NCI-H2196 (cell line): ENCODE measurements around the gene GRAMD1B.
A peak's percentile ranks its signal among the peaks of the same experiment; 100 is the strongest.

ENCODE experiments used
- DNase-seq: peaks from one replicate; lab custom pipeline; 2025; ENCODE audit not compliant: unreplicated experiment; lab: John Stamatoyannopoulos, UW

Gene GRAMD1B

GRCh38 chr11:123408619-123409455 lies 21.2 kb upstream of the GRAMD1B start:
- no peak for DNase-seq

GRCh38 chr11:123409456-123410217 lies 20.4 kb upstream of the GRAMD1B start:
- no peak for DNase-seq

- DNase-seq = no peak
Measured at GRCh38 chr11:123410218-123410549, 19.9 kb upstream of the GRAMD1B start.

GRCh38 chr11:123413636-123414035 lies 16.4 kb upstream of the GRAMD1B start:
- DNase-seq = no peak

GRCh38 chr11:123416566-123416965 lies 13.5 kb upstream of the GRAMD1B start:
- no peak for DNase-seq

GRCh38 chr11:123418351-123419114 lies 11.5 kb upstream of the GRAMD1B start:
- DNase-seq = no peak

GRCh38 chr11:123419731-123420452 lies 10.2 kb upstream of the GRAMD1B start:
- no peak for DNase-seq

- no peak for DNase-seq
Measured at GRCh38 chr11:123421589-123421988, 8.5 kb upstream of the GRAMD1B start.

GRCh38 chr11:123425367-123425766 lies 4.7 kb upstream of the GRAMD1B start:
- no peak for DNase-seq

- DNase-seq = peak; percentile 41
Measured at GRCh38 chr11:123426789-123427188, 3.3 kb upstream of the GRAMD1B start.

GRCh38 chr11:123427405-123427804 lies 2.7 kb upstream of the GRAMD1B start:
- DNase-seq = no peak

- no peak for DNase-seq
Measured at GRCh38 chr11:123428116-123428715, 1.9 kb upstream of the GRAMD1B start.

- no peak for DNase-seq
Measured at GRCh38 chr11:123429336-123429735, 733 bp upstream of the GRAMD1B start.

- DNase-seq = peak; percentile 62
Measured at GRCh38 chr11:123430721-123431497, 840 bp downstream of the GRAMD1B start.

GRCh38 chr11:123431619-123432018 lies 1.6 kb downstream of the GRAMD1B start:
- DNase-seq = peak; percentile 36

GRCh38 chr11:123434262-123434661 lies 4.2 kb downstream of the GRAMD1B start:
- no peak for DNase-seq

- DNase-seq = peak; percentile 40
Measured at GRCh38 chr11:123434911-123435310, 4.8 kb downstream of the GRAMD1B start.

- DNase-seq = peak; percentile 30
Measured at GRCh38 chr11:123437236-123437979, 7.3 kb downstream of the GRAMD1B start.

- DNase-seq = no peak
Measured at GRCh38 chr11:123438131-123438627, 8.1 kb downstream of the GRAMD1B start.
